Measurements from ENCODE around the gene SPRYD4.
"Not testable (repeated sequence)": the region's sequence is repeated elsewhere in the genome, so short reads cannot be mapped to it uniquely, and the experiment has no call there.

DNA sequence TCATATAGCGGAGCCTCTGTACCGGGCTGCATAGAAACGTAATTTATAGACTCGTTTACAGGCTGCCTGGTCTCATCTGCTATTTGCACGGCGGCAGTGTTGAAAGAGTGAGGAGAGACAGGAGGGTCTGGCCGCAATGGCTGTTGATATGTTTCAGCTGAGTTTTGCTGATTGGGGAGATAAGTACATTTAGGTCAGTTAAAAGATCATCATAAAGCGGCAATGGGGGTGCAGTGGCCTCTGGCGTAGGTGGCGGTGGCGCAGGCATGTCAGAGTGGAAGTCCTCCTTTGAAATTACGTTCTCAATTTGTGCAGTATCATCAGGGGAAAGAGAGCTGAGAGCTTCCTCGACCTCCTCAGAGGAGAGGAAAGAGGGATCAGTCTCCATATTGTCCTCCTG, 31.5 kb downstream of the SPRYD4 start:
- TF ChIP-seq, protein P1, sequence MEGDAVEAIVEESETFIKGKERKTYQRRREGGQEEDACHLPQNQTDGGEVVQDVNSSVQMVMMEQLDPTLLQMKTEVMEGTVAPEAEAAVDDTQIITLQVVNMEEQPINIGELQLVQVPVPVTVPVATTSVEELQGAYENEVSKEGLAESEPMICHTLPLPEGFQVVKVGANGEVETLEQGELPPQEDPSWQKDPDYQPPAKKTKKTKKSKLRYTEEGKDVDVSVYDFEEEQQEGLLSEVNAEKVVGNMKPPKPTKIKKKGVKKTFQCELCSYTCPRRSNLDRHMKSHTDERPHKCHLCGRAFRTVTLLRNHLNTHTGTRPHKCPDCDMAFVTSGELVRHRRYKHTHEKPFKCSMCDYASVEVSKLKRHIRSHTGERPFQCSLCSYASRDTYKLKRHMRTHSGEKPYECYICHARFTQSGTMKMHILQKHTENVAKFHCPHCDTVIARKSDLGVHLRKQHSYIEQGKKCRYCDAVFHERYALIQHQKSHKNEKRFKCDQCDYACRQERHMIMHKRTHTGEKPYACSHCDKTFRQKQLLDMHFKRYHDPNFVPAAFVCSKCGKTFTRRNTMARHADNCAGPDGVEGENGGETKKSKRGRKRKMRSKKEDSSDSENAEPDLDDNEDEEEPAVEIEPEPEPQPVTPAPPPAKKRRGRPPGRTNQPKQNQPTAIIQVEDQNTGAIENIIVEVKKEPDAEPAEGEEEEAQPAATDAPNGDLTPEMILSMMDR (IDR thresholded peaks at IDR 0.05) = not testable (repeated sequence)
- not testable (repeated sequence) for TF ChIP-seq EP300, POLR2A (IDR thresholded peaks at IDR 0.05)
